HepG2 (cell line): ENCODE measurements around the gene ATP6V1G2. TPM values are rescaled to one million over a fixed set of nuclear protein-coding genes. Genes with fewer than 3 reads are reported as not detected.

Experiments used
- CAMTA2 ChIP-seq: sonication (generic); formaldehyde crosslinking; IDR thresholded peaks from 2 replicates; pipeline ENCODE4 v1.4.0; 2020; ENCODE audit warnings: mild to moderate bottlenecking, missing genetic modification reagents, borderline replicate concordance
- DR1 ChIP-seq: sonication (generic); formaldehyde crosslinking; IDR thresholded peaks from 2 replicates; pipeline ENCODE4 v1.8.0; 2021; ENCODE audit warnings: mild to moderate bottlenecking, missing genetic modification reagents, inconsistent platforms
- ELF3 ChIP-seq: IDR thresholded peaks from 2 replicates; pipeline ENCODE4 v1.6.1; 2016; ENCODE audit warnings: missing genetic modification reagents, missing compliant biosample characterization
- MAF1 ChIP-seq: sonication (generic); formaldehyde crosslinking; IDR thresholded peaks from 2 replicates; pipeline ENCODE4 v1.5.0; 2020; ENCODE audit warnings: missing genetic modification reagents, borderline replicate concordance
- MAFG ChIP-seq: sonication (generic); formaldehyde crosslinking; IDR thresholded peaks from 2 replicates; pipeline ENCODE4 v1.5.1; 2020; ENCODE audit warnings: mild to moderate bottlenecking, missing genetic modification reagents
- MEF2D ChIP-seq: sonication (generic); formaldehyde crosslinking; IDR thresholded peaks from 2 replicates; pipeline ENCODE4 v1.5.1; 2020; ENCODE audit warnings: mild to moderate bottlenecking, missing genetic modification reagents
- MLLT10 ChIP-seq: sonication (generic); formaldehyde crosslinking; IDR thresholded peaks from 2 replicates; pipeline ENCODE4 v1.4.0; 2020; ENCODE audit warnings: missing genetic modification reagents
- SMYD3 ChIP-seq: sonication (generic); formaldehyde crosslinking; IDR thresholded peaks from 2 replicates; pipeline ENCODE4 v1.8.1; 2023; ENCODE audit warnings: mild to moderate bottlenecking, missing genetic modification reagents
- SP140L ChIP-seq: sonication (generic); formaldehyde crosslinking; IDR thresholded peaks from 2 replicates; pipeline ENCODE4 v1.4.0; 2020; ENCODE audit warnings: missing genetic modification reagents, borderline replicate concordance
- ZIK1 ChIP-seq: sonication (generic); formaldehyde crosslinking; IDR thresholded peaks from 2 replicates; pipeline ENCODE4 v1.5.0; 2020; ENCODE audit warnings: mild to moderate bottlenecking, low read depth, missing genetic modification reagents, borderline replicate concordance
- ZNF124 ChIP-seq: sonication (generic); formaldehyde crosslinking; IDR thresholded peaks from 2 replicates; pipeline ENCODE4 v1.4.0; 2020; ENCODE audit warnings: missing genetic modification reagents
- ZNF17 ChIP-seq: sonication (generic); formaldehyde crosslinking; IDR thresholded peaks from 2 replicates; pipeline ENCODE4 v1.5.0; 2020; ENCODE audit warnings: mild to moderate bottlenecking, missing genetic modification reagents
- ZNF253 ChIP-seq: sonication (generic); formaldehyde crosslinking; IDR thresholded peaks from 2 replicates; pipeline ENCODE4 v1.8.0; 2022; ENCODE audit warnings: mild to moderate bottlenecking, missing genetic modification reagents, borderline replicate concordance
- ZNF343 ChIP-seq: sonication (generic); formaldehyde crosslinking; IDR thresholded peaks from 2 replicates; pipeline ENCODE4 v1.4.0; 2020; ENCODE audit warnings: mild to moderate bottlenecking, missing genetic modification reagents
- ZNF563 ChIP-seq: sonication (generic); formaldehyde crosslinking; IDR thresholded peaks from 2 replicates; pipeline ENCODE4 v1.8.0; 2022; ENCODE audit warnings: mild to moderate bottlenecking, moderate library complexity, missing genetic modification reagents
- ZNF672 ChIP-seq: sonication (generic); formaldehyde crosslinking; IDR thresholded peaks from 2 replicates; pipeline ENCODE4 v1.8.1; 2022; ENCODE audit warnings: missing genetic modification reagents
- polyA plus RNA-seq, 8 experiments: library from polyadenylated mRNA; depleted of rRNA in 3 of 8; stranded (reverse) in 7 of 8; unstranded in 1 of 8; fragments of >200 nt; fragmentation: Illumina TruSeq in 4 of 8; extraction: Trizol in 4 of 8; gene quantifications; 2 replicates each; pipeline versions ENCODE4 v1.2.1 to v1.2.3, GENCODE V29; 2011 to 2016; ENCODE audit warnings: low read depth in 4 of 8, missing spikeins in 1 of 8, mixed read lengths in 1 of 8; ENCODE audit not compliant: insufficient read depth in 1 of 8
- total RNA-seq, 5 experiments: library from RNA; depleted of rRNA; stranded (reverse); fragments of >200 nt; fragmentation: Illumina TruSeq; extraction: Trizol; gene quantifications; 2 replicates each; pipeline ENCODE4 v1.2.3, GENCODE V29; 2016; ENCODE audit warnings: low read depth in 1 of 5
- TF ChIP-seq, protein P1 (sequence below): sonication (generic); formaldehyde crosslinking; IDR thresholded peaks from 2 replicates; pipeline ENCODE4 v1.4.0; 2020; ENCODE audit warnings: mild to moderate bottlenecking, missing genetic modification reagents
- TF ChIP-seq, protein P2 (sequence below): IDR thresholded peaks from 2 replicates; pipeline ENCODE4 v1.6.1; 2016; ENCODE audit warnings: mild to moderate bottlenecking, missing biosample characterization, missing genetic modification reagents
- TF ChIP-seq, protein P3 (sequence below): sonication (generic); formaldehyde crosslinking; IDR thresholded peaks from 2 replicates; pipeline ENCODE4 v1.4.0; 2020; ENCODE audit warnings: missing genetic modification reagents
- TF ChIP-seq, protein P4 (sequence below): sonication (generic); formaldehyde crosslinking; IDR thresholded peaks from 2 replicates; pipeline ENCODE4 v1.4.0; 2020; ENCODE audit warnings: missing genetic modification reagents, borderline replicate concordance
- TF ChIP-seq, protein P5 (sequence below): sonication (generic); formaldehyde crosslinking; IDR thresholded peaks from 2 replicates; pipeline ENCODE4 v1.8.1; 2023; ENCODE audit warnings: mild to moderate bottlenecking, inconsistent platforms, moderate library complexity, missing genetic modification reagents, borderline replicate concordance

The ATP6V1G2 gene
- total and polyA plus RNA-seq, 2 of the 13 experiments (the other 11 are each of a cell fraction or from before 2014, with no cell fraction given): 0.27 to 0.83 TPM

DNA sequence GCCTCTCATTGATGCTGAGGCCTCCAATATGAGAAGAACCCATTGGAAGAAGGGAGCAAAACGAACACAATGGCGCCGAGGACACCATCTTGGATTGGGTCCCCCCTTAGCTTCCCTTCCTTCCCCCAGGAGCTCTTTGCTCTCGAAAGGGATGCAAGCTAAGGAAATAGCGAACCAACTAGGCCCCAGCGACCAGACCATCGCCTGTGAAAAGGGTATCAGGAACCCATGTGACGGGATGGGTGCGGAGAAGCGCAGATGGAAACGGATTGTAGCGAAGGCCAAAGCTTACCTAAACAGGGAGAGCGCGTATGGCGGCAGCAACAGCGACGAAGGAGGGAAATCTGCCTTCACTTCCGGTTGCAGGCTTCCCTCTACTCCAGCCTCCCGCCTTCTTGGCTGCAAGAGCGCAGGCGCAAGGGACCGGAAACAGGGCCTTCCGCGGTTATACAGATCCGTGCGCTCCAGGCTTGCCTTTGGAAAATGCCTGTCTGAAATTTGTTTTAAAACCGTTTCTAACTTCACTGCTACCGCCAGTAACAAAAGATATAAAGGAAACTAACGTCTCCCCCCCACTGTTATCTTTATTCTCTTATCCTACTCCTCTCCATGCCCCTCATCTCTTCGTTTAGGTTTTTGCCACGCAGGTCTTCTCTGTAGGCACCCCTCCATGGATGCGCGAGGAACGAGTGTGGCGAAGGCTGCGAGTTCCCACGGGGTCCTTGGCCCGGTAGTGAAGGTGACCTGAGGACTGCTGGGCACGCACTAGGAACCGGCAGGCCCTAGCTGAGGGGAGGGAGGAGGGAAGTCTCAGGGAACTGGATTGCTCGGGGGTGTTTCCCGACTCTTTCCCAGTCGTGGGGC lies 4.5 kb downstream of the ATP6V1G2 start, which contains the start of gene DDX39B (continued):
- TF ChIP-seq, protein P1, sequence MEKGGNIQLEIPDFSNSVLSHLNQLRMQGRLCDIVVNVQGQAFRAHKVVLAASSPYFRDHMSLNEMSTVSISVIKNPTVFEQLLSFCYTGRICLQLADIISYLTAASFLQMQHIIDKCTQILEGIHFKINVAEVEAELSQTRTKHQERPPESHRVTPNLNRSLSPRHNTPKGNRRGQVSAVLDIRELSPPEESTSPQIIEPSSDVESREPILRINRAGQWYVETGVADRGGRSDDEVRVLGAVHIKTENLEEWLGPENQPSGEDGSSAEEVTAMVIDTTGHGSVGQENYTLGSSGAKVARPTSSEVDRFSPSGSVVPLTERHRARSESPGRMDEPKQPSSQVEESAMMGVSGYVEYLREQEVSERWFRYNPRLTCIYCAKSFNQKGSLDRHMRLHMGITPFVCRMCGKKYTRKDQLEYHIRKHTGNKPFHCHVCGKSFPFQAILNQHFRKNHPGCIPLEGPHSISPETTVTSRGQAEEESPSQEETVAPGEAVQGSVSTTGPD: no peak
- TF ChIP-seq CAMTA2 (CRISPR knock-in tag) (peak; percentile 90; the same call in 1 of the 2 replicates), ZNF124 (CRISPR knock-in tag) (0 out of 2 replicates have a peak, but pooled peaks have one; percentile 13), ZNF253 (CRISPR knock-in tag) (no peak; the same call in 1 of the 2 replicates), ZNF343 (CRISPR knock-in tag) (peak; percentile 92), MAFG (CRISPR knock-in tag) (no peak), ZNF563 (CRISPR knock-in tag) (peak; percentile 76), ZNF17 (CRISPR knock-in tag) (no peak), SP140L (CRISPR knock-in tag) (no peak), SMYD3 (CRISPR knock-in tag) (peak; percentile 86; the same call in 1 of the 2 replicates), MLLT10 (CRISPR knock-in tag) (no peak), ZIK1 (peak; percentile 94), ZNF672 (CRISPR knock-in tag) (no peak), ELF3 (CRISPR knock-in tag) (peak; percentile 95), MAF1 (peak; percentile 87; the same call in 1 of the 2 replicates), DR1 (peak; percentile 100), MEF2D (CRISPR knock-in tag) (peak; percentile 67; the same call in 1 of the 2 replicates)
- TF ChIP-seq, protein P2, sequence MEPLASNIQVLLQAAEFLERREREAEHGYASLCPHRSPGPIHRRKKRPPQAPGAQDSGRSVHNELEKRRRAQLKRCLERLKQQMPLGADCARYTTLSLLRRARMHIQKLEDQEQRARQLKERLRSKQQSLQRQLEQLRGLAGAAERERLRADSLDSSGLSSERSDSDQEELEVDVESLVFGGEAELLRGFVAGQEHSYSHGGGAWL (CRISPR knock-in tag): peak; percentile 94; the same call in 1 of the 2 replicates
- TF ChIP-seq, protein P3, sequence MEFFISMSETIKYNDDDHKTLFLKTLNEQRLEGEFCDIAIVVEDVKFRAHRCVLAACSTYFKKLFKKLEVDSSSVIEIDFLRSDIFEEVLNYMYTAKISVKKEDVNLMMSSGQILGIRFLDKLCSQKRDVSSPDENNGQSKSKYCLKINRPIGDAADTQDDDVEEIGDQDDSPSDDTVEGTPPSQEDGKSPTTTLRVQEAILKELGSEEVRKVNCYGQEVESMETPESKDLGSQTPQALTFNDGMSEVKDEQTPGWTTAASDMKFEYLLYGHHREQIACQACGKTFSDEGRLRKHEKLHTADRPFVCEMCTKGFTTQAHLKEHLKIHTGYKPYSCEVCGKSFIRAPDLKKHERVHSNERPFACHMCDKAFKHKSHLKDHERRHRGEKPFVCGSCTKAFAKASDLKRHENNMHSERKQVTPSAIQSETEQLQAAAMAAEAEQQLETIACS: peak; percentile 12; the same call in 1 of the 2 replicates
- TF ChIP-seq, protein P4, sequence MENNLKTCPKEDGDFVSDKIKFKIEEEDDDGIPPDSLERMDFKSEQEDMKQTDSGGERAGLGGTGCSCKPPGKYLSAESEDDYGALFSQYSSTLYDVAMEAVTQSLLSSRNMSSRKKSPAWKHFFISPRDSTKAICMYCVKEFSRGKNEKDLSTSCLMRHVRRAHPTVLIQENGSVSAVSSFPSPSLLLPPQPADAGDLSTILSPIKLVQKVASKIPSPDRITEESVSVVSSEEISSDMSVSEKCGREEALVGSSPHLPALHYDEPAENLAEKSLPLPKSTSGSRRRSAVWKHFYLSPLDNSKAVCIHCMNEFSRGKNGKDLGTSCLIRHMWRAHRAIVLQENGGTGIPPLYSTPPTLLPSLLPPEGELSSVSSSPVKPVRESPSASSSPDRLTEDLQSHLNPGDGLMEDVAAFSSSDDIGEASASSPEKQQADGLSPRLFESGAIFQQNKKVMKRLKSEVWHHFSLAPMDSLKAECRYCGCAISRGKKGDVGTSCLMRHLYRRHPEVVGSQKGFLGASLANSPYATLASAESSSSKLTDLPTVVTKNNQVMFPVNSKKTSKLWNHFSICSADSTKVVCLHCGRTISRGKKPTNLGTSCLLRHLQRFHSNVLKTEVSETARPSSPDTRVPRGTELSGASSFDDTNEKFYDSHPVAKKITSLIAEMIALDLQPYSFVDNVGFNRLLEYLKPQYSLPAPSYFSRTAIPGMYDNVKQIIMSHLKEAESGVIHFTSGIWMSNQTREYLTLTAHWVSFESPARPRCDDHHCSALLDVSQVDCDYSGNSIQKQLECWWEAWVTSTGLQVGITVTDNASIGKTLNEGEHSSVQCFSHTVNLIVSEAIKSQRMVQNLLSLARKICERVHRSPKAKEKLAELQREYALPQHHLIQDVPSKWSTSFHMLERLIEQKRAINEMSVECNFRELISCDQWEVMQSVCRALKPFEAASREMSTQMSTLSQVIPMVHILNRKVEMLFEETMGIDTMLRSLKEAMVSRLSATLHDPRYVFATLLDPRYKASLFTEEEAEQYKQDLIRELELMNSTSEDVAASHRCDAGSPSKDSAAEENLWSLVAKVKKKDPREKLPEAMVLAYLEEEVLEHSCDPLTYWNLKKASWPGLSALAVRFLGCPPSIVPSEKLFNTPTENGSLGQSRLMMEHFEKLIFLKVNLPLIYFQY (CRISPR knock-in tag): peak; percentile 68; the same call in 1 of the 2 replicates
- TF ChIP-seq, protein P5, sequence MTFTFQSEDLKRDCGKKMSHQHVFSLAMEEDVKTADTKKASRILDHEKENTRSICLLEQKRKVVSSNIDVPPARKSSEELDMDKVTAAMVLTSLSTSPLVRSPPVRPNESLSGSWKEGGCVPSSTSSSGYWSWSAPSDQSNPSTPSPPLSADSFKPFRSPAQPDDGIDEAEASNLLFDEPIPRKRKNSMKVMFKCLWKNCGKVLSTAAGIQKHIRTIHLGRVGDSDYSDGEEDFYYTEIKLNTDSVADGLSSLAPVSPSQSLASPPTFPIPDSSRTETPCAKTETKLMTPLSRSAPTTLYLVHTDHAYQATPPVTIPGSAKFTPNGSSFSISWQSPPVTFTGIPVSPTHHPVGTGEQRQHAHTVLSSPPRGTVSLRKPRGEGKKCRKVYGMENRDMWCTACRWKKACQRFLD: peak; percentile 49; the same call in 1 of the 2 replicates
